A549 (cell line): ENCODE measurements around the gene C1orf105. TPM values are rescaled to one million over a fixed set of nuclear protein-coding genes. Genes with fewer than 3 reads are reported as not detected.

ENCODE experiments used
- ATAC-seq, 2 experiments: fragments of 200-7000 bp in 1 of 2; fragments of >200 bp in 1 of 2; cut with Nextera tagmentation in 1 of 2; cut with Tn5 transposase in 1 of 2; 3 replicates each; pipeline versions ENCODE4 v1.8.0 to v1.9.1; 2018 to 2020; ENCODE audit warnings: mild to moderate bottlenecking in 1 of 2, moderate library complexity in 1 of 2
- CTCF ChIA-PET: fragments of 300-600 bp; sonication (Branson Sonifier 250); formaldehyde crosslinking; extraction: SDS; loops from one replicate; lab custom pipeline; 2021; ENCODE audit warnings: antibody characterized with exemption, inconsistent platforms; lab: Yijun Ruan, JAX
- POLR2A ChIA-PET: fragments of 350-600 bp; formaldehyde crosslinking; extraction: SDS; loops from one replicate; lab custom pipeline; 2021; ENCODE audit warnings: antibody characterized with exemption, inconsistent platforms; lab: Yijun Ruan, JAX
- DNase-seq, 2 experiments: peaks; one replicate each; pipeline versions ENCODE4 v3.0.0 to v3.0.0-alpha.2; 2011 to 2016; ENCODE audit warnings: low read depth in 1 of 2, low spot score in 1 of 2
- FAIRE-seq: peaks from 2 replicates; lab custom pipeline; 2011; peaks lifted over from hg19 to GRCh38; lab: Jason Lieb, UNC
- H3K27ac ChIP-seq, 2 experiments: fragments of >200 bp; sonication (Bioruptor Twin); formaldehyde crosslinking; 3 replicates each; pipeline ENCODE4 v1.5.1; 2016 to 2017
- H3K4me1 ChIP-seq: fragments of >200 bp; sonication (Bioruptor Twin); formaldehyde crosslinking; 3 replicates; pipeline ENCODE4 v1.6.1; 2016
- H3K4me2 ChIP-seq: fragments of >200 bp; sonication (Bioruptor Twin); formaldehyde crosslinking; 3 replicates; pipeline ENCODE4 v1.6.1; 2016
- H3K4me3 ChIP-seq: fragments of >200 bp; sonication (Bioruptor Twin); formaldehyde crosslinking; 3 replicates; pipeline ENCODE4 v1.5.1; 2016
- H3K9me3 ChIP-seq: fragments of >200 bp; sonication (Bioruptor Twin); formaldehyde crosslinking; 3 replicates; pipeline ENCODE4 v1.6.1; 2016
- BHLHE40 ChIP-seq: IDR thresholded peaks from 2 replicates; pipeline ENCODE4 v1.6.1; 2012; ENCODE audit warnings: low read depth, low read length, inconsistent platforms
- CHD2 ChIP-seq: fragments of 150-350 bp; IDR thresholded peaks from 2 replicates; pipeline ENCODE4 v1.6.1; 2014; ENCODE audit warnings: low read length; ENCODE audit not compliant: partially characterized antibody
- E2F6 ChIP-seq: IDR thresholded peaks from 2 replicates; pipeline ENCODE4 v1.6.1; 2012; ENCODE audit warnings: low read depth, borderline replicate concordance
- EHMT2 ChIP-seq: fragments of 200-600 bp; sonication (generic); IDR thresholded peaks from 2 replicates; pipeline ENCODE4 v1.6.1; 2016; ENCODE audit warnings: antibody characterized with exemption, low read depth, mild to moderate bottlenecking, moderate library complexity
- HDAC2 ChIP-seq: fragments of 200-600 bp; sonication (generic); IDR thresholded peaks from 2 replicates; pipeline ENCODE4 v1.6.1; 2016
- HEYL ChIP-seq: fragments of 250-450 bp; sonication (Bioruptor Pico); IDR thresholded peaks from 2 replicates; pipeline ENCODE4 v1.8.0; 2021; ENCODE audit warnings: mild to moderate bottlenecking, moderate library complexity
- HMGXB4 ChIP-seq: fragments of 250-450 bp; sonication (Bioruptor Pico); IDR thresholded peaks from 2 replicates; pipeline ENCODE4 v1.5.0; 2021; ENCODE audit warnings: mild to moderate bottlenecking, moderate library complexity, borderline replicate concordance
- HOXA7 ChIP-seq: fragments of 250-450 bp; sonication (Bioruptor Pico); IDR thresholded peaks from 2 replicates; pipeline ENCODE4 v1.5.0; 2020; ENCODE audit warnings: mild to moderate bottlenecking, moderate library complexity
- HOXB5 ChIP-seq: fragments of 250-450 bp; sonication (Bioruptor Pico); IDR thresholded peaks from 2 replicates; pipeline ENCODE4 v1.5.0; 2020; ENCODE audit warnings: mild to moderate bottlenecking, moderate library complexity
- NR3C1 ChIP-seq: fragments of >200 bp; sonication (Bioruptor Twin); formaldehyde crosslinking; IDR thresholded peaks from 3 replicates; pipeline ENCODE4 v1.6.1; 2017
- PBX3 ChIP-seq: IDR thresholded peaks from 2 replicates; pipeline ENCODE4 v1.6.1; 2012
- PHF8 ChIP-seq: fragments of 200-600 bp; sonication (generic); IDR thresholded peaks from 2 replicates; pipeline ENCODE4 v1.6.1; 2016; ENCODE audit warnings: low read depth, mild to moderate bottlenecking, antibody characterized with exemption, moderate library complexity, borderline replicate concordance
- POLR2AphosphoS2 ChIP-seq: conservative IDR thresholded peaks from 2 replicates; pipeline ENCODE4 v1.6.1; 2012; ENCODE audit warnings: low read length, improper control_type of control experiment, inconsistent platforms
- RARB ChIP-seq: fragments of 250-450 bp; sonication (Bioruptor Pico); IDR thresholded peaks from 2 replicates; pipeline ENCODE4 v1.8.0; 2021; ENCODE audit warnings: mild to moderate bottlenecking, moderate library complexity
- RCOR1 ChIP-seq: fragments of 150-350 bp; IDR thresholded peaks from 2 replicates; pipeline ENCODE4 v1.6.1; 2014; ENCODE audit warnings: antibody characterized with exemption, low read length, low read depth
- RNF2 ChIP-seq: fragments of 200-600 bp; sonication (generic); IDR thresholded peaks from 2 replicates; pipeline ENCODE4 v1.6.1; 2016; ENCODE audit warnings: low read depth, mild to moderate bottlenecking, antibody characterized with exemption, moderate library complexity, borderline replicate concordance
- SMC3 ChIP-seq: fragments of >200 bp; sonication (Bioruptor Twin); formaldehyde crosslinking; IDR thresholded peaks from 3 replicates; pipeline ENCODE4 v1.6.1; 2018; ENCODE audit warnings: inconsistent platforms
- USF2 ChIP-seq: fragments of 450-650 bp; IDR thresholded peaks from 2 replicates; pipeline ENCODE4 v1.6.1; 2014; ENCODE audit warnings: antibody characterized with exemption
- ZSCAN20 ChIP-seq: fragments of 250-450 bp; sonication (Bioruptor Pico); IDR thresholded peaks from 2 replicates; pipeline ENCODE4 v1.8.0; 2022; ENCODE audit warnings: mild to moderate bottlenecking, moderate library complexity
- WGBS: methylation state at CpG from one replicate; pipeline ENCODE4 v1.1.6; 2017; ENCODE audit errors: missing lambda C conversion rate; 5-methylcytosine and 5-hydroxymethylcytosine counted together
- polyA plus RNA-seq, 4 experiments: library from polyadenylated mRNA; depleted of rRNA in 3 of 4; stranded (reverse); fragments of >200 nt; fragmentation: RNase III in 1 of 4; extraction: RNeasy Plus Mini Kit Qiagen cat#74134 plus additional on column Dnase treatment in 1 of 4; gene quantifications; 2 replicates in 3 of 4; 3 replicates in 1 of 4; pipeline ENCODE4 v1.2.3, GENCODE V29; 2011 to 2017

C1orf105 gene
- polyA plus RNA-seq, 2 of the 4 experiments (the other 2 are of a cell fraction): 0.40 TPM; not detected in 1

GRCh38 chr1:172478485-172478884, 58.0 kb downstream of the C1orf105 start (continued):
- TF ChIP-seq SMC3 (no peak), USF2 (no peak), ZSCAN20 (CRISPR knock-in tag) (no peak), NR3C1 (no peak)

GRCh38 chr1:172480431-172480830, 59.9 kb downstream of the C1orf105 start:
- H3K9me3 ChIP-seq: no peaks in the 10 kb centered on the region
- no peak for ATAC-seq
- TF ChIP-seq RARB (CRISPR knock-in tag) (no peak), HOXB5 (CRISPR knock-in tag) (no peak), EHMT2 (no peak), PBX3 (no peak), HOXA7 (CRISPR knock-in tag) (no peak), PHF8 (no peak), E2F6 (no peak), HMGXB4 (no peak), POLR2AphosphoS2 (no peak), HDAC2 (no peak), BHLHE40 (no peak), CHD2 (no peak), RNF2 (no peak)
- peaks cover 26% of the 10 kb centered on the region for H3K4me1 ChIP-seq
- ChIA-PET POLR2A (no interaction called here), CTCF (interaction anchor here (1.6 kb wide), 1 partner anchor 30 kb away, joined by 4 read pairs; no protein-coding TSS in a partner anchor)
- no peak overlapping the region for H3K4me3 ChIP-seq
- FAIRE-seq: no peak
- DNase-seq: no peak
- H3K4me2 ChIP-seq: no peak overlapping the region
- no peak overlapping the region for H3K27ac ChIP-seq
- 92% methylated on average over 3 of the region's 3 CpGs for WGBS

GRCh38 chr1:172482044-172482443, 61.6 kb downstream of the C1orf105 start:
- H3K9me3 ChIP-seq: no peaks in the 10 kb centered on the region
- DNase-seq: no peak
- peak overlapping the region; percentile 24; the same call in 1 of the 3 replicates for H3K4me2 ChIP-seq
- H3K4me1 ChIP-seq: peaks cover 13% of the 10 kb centered on the region; the same call in 2 of the 3 replicates
- H3K4me3 ChIP-seq: no peak overlapping the region
- FAIRE-seq: no peak
- ChIA-PET CTCF (interaction anchor here (0.6 to 1.5 kb wide), 2 partner anchors 32 to 1895 kb away, joined by 3 to 4 read pairs; no protein-coding TSS in a partner anchor), POLR2A (interaction anchor here (0.6 kb wide), 1 partner anchor 245 kb away, joined by 3 read pairs; no protein-coding TSS in a partner anchor)
- TF ChIP-seq POLR2AphosphoS2 (no peak), HEYL (CRISPR knock-in tag) (no peak), NR3C1 (no peak), EHMT2 (no peak), RCOR1 (no peak)
- 11% methylated on average over 1 of the region's 1 CpG for WGBS
- no peak overlapping the region for H3K27ac ChIP-seq
- no peak for ATAC-seq
